Karpas-422 (cell line): Measurements from ENCODE around the gene ZNF10. TPM values are rescaled to one million over a fixed set of nuclear protein-coding genes. Genes with fewer than 3 reads are reported as not detected.
A peak's percentile ranks its signal among the peaks of the same experiment; 100 is the strongest.

Experiments
- DNase-seq: peaks from one replicate; pipeline ENCODE4 v3.0.0-alpha.2; 2015
- H2AFZ ChIP-seq: fragments of 200-600 bp; sonication (generic); 2 replicates; pipeline ENCODE4 v1.6.1; 2014; ENCODE audit warnings: antibody characterized with exemption, low read length, mixed read lengths
- H3K27ac ChIP-seq: fragments of 200-600 bp; sonication (generic); 2 replicates; pipeline ENCODE4 v1.5.1; 2014; ENCODE audit warnings: mild to moderate bottlenecking, low read length, moderate library complexity
- H3K27me3 ChIP-seq: fragments of 200-600 bp; sonication (generic); 2 replicates; pipeline ENCODE4 v1.6.1; 2014; ENCODE audit warnings: low read length, mixed read lengths
- H3K36me3 ChIP-seq: fragments of 200-600 bp; sonication (generic); 2 replicates; pipeline ENCODE4 v1.6.1; 2014; ENCODE audit warnings: low read length, mixed read lengths; ENCODE audit not compliant: insufficient read depth
- H3K4me1 ChIP-seq: fragments of 200-600 bp; sonication (generic); 2 replicates; pipeline ENCODE4 v1.6.1; 2014; ENCODE audit warnings: mild to moderate bottlenecking, low read length, mixed read lengths
- H3K4me2 ChIP-seq: fragments of 200-600 bp; sonication (generic); 2 replicates; pipeline ENCODE4 v1.6.1; 2014; ENCODE audit warnings: low read length, low read depth, mild to moderate bottlenecking; ENCODE audit not compliant: poor library complexity, severe bottlenecking
- H3K4me3 ChIP-seq: fragments of 200-600 bp; sonication (generic); 2 replicates; pipeline ENCODE4 v1.5.1; 2014; ENCODE audit warnings: mild to moderate bottlenecking, antibody characterized with exemption, low read length, mixed read lengths
- H3K79me2 ChIP-seq: fragments of 200-600 bp; sonication (generic); 2 replicates; pipeline ENCODE4 v1.6.1; 2014; ENCODE audit warnings: mild to moderate bottlenecking, low read length, mixed read lengths
- H3K9ac ChIP-seq: fragments of 200-600 bp; sonication (generic); 2 replicates; pipeline ENCODE4 v1.6.0; 2014; ENCODE audit warnings: low read length
- H3K9me2 ChIP-seq: fragments of 200-600 bp; sonication (generic), shearing (Covaris generic); replicated peaks from 2 replicates; pipeline ENCODE4 v1.6.0; 2014; ENCODE audit warnings: mild to moderate bottlenecking, low read length, moderate library complexity; ENCODE audit not compliant: insufficient read depth
- H3K9me3 ChIP-seq: fragments of 300-700, 200-600 bp; sonication (generic); 2 replicates; pipeline ENCODE4 v1.6.1; 2014; ENCODE audit warnings: low read length, mixed read lengths
- H4K20me1 ChIP-seq: fragments of 200-600 bp; sonication (generic); 2 replicates; pipeline ENCODE4 v1.6.1; 2014; ENCODE audit warnings: mild to moderate bottlenecking, antibody characterized with exemption, low read length, low read depth; ENCODE audit not compliant: insufficient read depth
- total RNA-seq: library from RNA; depleted of rRNA; stranded (reverse); fragments of >200 nt; shearing (Covaris generic); gene quantifications from 2 replicates; pipeline ENCODE4 v1.2.3, GENCODE V29; 2014; ENCODE audit warnings: low replicate concordance; rRNA removed

Gene ZNF10
- total RNA-seq, 1 experiment from 2014 or later = 17.7 TPM

GRCh38 chr12:133203344-133204263, 73.2 kb downstream of the ZNF10 start:
- H3K79me2 ChIP-seq = no peaks in the 10 kb centered on the region
- no peak overlapping the region for H2AFZ ChIP-seq
- no peaks in the 10 kb centered on the region for H4K20me1 ChIP-seq
- peak overlapping the region; percentile 19; the same call in 1 of the 2 replicates for H3K4me3 ChIP-seq
- no peak overlapping the region for H3K4me2 ChIP-seq
- no peak overlapping the region for H3K27ac ChIP-seq
- H3K36me3 ChIP-seq = peaks cover 41% of the 10 kb centered on the region
- H3K9me2 ChIP-seq = no peaks in the 10 kb centered on the region
- DNase-seq = no peak
- H3K9ac ChIP-seq = no peak overlapping the region
- H3K9me3 ChIP-seq = peaks cover 68% of the 10 kb centered on the region
- H3K27me3 ChIP-seq = no peaks in the 10 kb centered on the region
- no peaks in the 10 kb centered on the region for H3K4me1 ChIP-seq

- Histone ChIP-seq H2AFZ (no peak overlapping the region), H3K4me3 (peak overlapping the region; percentile 19; the same call in 1 of the 2 replicates), H3K36me3 (peaks cover 41% of the 10 kb centered on the region), H3K27me3 (no peaks in the 10 kb centered on the region), H3K27ac (no peak overlapping the region), H3K4me1 (no peaks in the 10 kb centered on the region), H4K20me1 (no peaks in the 10 kb centered on the region), H3K9me2 (no peaks in the 10 kb centered on the region), H3K79me2 (no peaks in the 10 kb centered on the region), H3K4me2 (no peak overlapping the region), H3K9ac (no peak overlapping the region), H3K9me3 (peaks cover 69% of the 10 kb centered on the region)
- DNase-seq = no peak
These were observed 73.8 kb downstream of the ZNF10 start for GRCh38 chr12:133204264-133204603.

GRCh38 chr12:133206390-133206789, 76.0 kb downstream of the ZNF10 start:
- Histone ChIP-seq H3K9me3 (peaks cover 68% of the 10 kb centered on the region), H3K9ac (no peak overlapping the region), H3K4me2 (no peak overlapping the region), H3K27ac (no peak overlapping the region), H3K36me3 (peaks cover 30% of the 10 kb centered on the region), H3K27me3 (no peaks in the 10 kb centered on the region), H3K79me2 (no peaks in the 10 kb centered on the region), H3K9me2 (no peaks in the 10 kb centered on the region), H4K20me1 (no peaks in the 10 kb centered on the region), H3K4me3 (no peak overlapping the region), H2AFZ (no peak overlapping the region), H3K4me1 (no peaks in the 10 kb centered on the region)
- no peak for DNase-seq

Other genes starting within 250 kb of the ZNF10 start
- gene CHFR, start 243.0 kb upstream of the ZNF10 start, total RNA-seq = 7.1 and 10.1 TPM in 2 replicates
- 4.3 and 8.1 TPM in 2 replicates for gene ZNF605, start 174.3 kb upstream of the ZNF10 start, total RNA-seq
- gene ZNF26, start 144.3 kb upstream of the ZNF10 start, total RNA-seq = 12.7 and 15.5 TPM in 2 replicates
- 29.7 and 33.2 TPM in 2 replicates for gene ZNF84, start 93.1 kb upstream of the ZNF10 start, total RNA-seq
- 11.0 and 29.0 TPM in 2 replicates for gene ZNF140, start 49.7 kb upstream of the ZNF10 start, total RNA-seq
- 4.0 and 5.4 TPM in 2 replicates for gene ZNF891, start 353 bp upstream of the ZNF10 start, total RNA-seq
- gene ZNF268, start 50.9 kb downstream of the ZNF10 start, total RNA-seq = 10.7 and 12.3 TPM in 2 replicates
- gene ANHX, start 105.2 kb downstream of the ZNF10 start, total RNA-seq = not detected in 2 replicates